Effector memory CD8-positive, alpha-beta T cell (primary cell): ENCODE measurements around the gene POTEG.
"Not testable (repeated sequence)": the region's sequence is repeated elsewhere in the genome, so short reads cannot be mapped to it uniquely, and the experiment has no call there.

Source experiments
- ATAC-seq: fragments of 150-1000 bp; cut with Tn5 transposase; replicated peaks from 2 replicates; pipeline ENCODE4 v1.10.0; 2021; ENCODE audit warnings: mild to moderate bottlenecking, moderate library complexity
- DNase-seq, 3 experiments: peaks; one replicate each; pipeline ENCODE4 v3.0.0; 2021
- H3K27ac Mint-ChIP-seq, 2 donors: one replicate each; pipeline ENCODE4 v1.8.0; 2022; ENCODE audit warnings: mild to moderate bottlenecking in 2 of 2, mixed read lengths in 2 of 2, moderate library complexity in 2 of 2
- H3K27me3 Mint-ChIP-seq, 2 donors: one replicate each; pipeline ENCODE4 v1.8.0; 2022; ENCODE audit warnings: mixed read lengths in 2 of 2
- H3K36me3 Mint-ChIP-seq: one replicate; pipeline ENCODE4 v1.8.0; 2022; ENCODE audit warnings: mild to moderate bottlenecking, moderate library complexity, mixed read lengths; ENCODE audit not compliant: insufficient read depth
- H3K4me1 Mint-ChIP-seq, 2 donors: one replicate each; pipeline ENCODE4 v1.8.0; 2022; ENCODE audit warnings: low read depth in 2 of 2, mixed read lengths in 2 of 2
- H3K4me3 Mint-ChIP-seq, 2 donors: one replicate each; pipeline ENCODE4 v1.8.0; 2022; ENCODE audit warnings: mild to moderate bottlenecking in 2 of 2, mixed read lengths in 2 of 2, moderate library complexity in 2 of 2
- H3K9me3 Mint-ChIP-seq, 2 donors: one replicate each; pipeline ENCODE4 v1.8.0; 2022; ENCODE audit warnings: mixed read lengths in 2 of 2
- total RNA-seq, 9 experiments: gene quantifications; one replicate each; lab custom pipeline; 2026; lab: John Stamatoyannopoulos, UW

The POTEG gene
- 0 to 0.28 (median 0) reads per million in 9 experiments for total RNA-seq

DNA sequence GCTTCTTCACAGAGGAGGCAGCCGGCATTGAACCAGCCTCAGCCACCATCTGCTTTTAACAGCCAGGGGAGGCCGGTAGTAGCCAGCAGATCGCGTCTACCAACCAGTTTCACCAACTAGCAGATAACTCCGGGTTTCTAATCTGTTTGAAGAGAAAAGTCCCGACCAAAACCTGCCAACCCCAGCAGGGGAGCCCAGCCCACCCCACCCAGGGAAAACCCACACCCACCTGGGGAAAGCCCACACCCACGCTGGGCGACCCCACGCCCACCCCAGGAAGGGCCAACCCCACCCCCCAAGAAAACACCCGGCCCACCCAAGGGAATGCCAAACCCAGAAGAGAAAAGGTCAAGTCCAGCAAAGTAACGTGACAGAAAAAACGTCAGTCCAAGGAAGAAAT lies at the start of gene POTEG:
TSS of gene POTEG (minus strand) at position 101 of the 400 bp plus-strand sequence. CDS start at position 49, 52 bp downstream.
- H3K27ac Mint-ChIP-seq, H3K4me1 Mint-ChIP-seq, H3K4me3 Mint-ChIP-seq, H3K27me3 Mint-ChIP-seq, ATAC-seq, DNase-seq, H3K36me3 Mint-ChIP-seq, H3K9me3 Mint-ChIP-seq: not testable (repeated sequence)

DNA sequence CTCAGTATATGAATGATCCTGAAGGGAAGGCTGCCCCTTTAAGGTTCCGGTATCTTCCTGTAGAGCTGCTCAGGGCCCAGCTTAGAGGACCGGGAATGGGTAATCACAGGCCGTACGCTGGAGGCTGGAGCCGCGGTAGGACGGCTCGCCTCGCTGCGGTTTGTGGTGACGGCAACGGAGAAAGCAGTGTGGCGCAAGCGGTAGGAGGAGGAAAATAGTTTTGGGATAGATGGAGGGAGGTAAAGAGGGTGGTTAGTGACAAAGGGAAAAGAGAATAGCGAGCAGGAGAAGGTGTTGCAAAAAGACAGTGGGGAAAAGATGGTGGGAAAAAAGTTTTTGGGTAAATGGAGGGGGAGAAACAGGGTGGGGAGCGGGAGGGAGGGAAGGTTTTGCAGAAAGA lies 48.0 kb upstream of the POTEG start:
- not testable (repeated sequence) for H3K27me3 Mint-ChIP-seq, H3K4me3 Mint-ChIP-seq, H3K36me3 Mint-ChIP-seq, H3K9me3 Mint-ChIP-seq, DNase-seq, ATAC-seq, H3K27ac Mint-ChIP-seq, H3K4me1 Mint-ChIP-seq

DNA sequence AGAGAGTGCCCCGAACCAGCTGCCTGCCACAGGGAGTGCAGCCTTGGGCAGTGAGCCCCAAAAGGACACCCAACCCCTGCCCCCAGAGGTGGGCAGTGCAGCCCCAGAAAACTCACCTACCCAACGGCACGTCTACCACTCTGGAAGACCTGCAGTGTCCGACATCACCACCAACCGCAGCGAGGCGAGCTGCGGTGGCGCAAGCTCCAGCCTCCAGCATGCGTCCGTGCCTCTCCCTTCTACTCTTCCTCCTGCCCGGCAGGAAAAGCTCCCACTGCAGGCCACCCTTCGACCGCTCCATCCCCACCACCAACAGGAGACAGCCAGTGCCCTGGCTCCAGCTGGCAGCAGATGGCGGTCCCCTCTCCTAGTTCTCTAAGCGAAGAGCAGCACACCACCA lies 47.3 kb upstream of the POTEG start:
- H3K4me1 Mint-ChIP-seq, ATAC-seq, H3K27ac Mint-ChIP-seq, H3K27me3 Mint-ChIP-seq, DNase-seq, H3K4me3 Mint-ChIP-seq, H3K9me3 Mint-ChIP-seq, H3K36me3 Mint-ChIP-seq: not testable (repeated sequence)

DNA sequence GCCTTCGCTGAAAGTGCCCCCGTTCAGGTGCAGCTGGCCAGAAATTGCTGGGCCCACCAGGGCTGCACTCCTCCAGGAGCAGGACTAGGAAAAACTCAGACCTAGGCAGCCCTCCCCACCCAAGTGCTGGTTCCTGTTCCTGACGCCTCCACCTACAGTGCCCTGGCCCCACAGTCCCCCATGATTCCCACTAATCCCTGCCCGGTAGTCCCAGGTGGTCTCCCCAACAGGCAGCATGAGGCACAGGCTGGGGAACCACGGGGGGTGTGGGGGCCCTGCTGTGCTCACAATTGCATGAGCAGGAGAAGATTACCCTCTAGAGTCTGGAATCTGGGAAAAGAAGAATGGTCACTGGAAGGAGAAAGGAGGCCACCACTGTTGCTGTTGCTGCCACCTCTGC lies 46.4 kb upstream of the POTEG start:
- not testable (repeated sequence) for H3K27me3 Mint-ChIP-seq, H3K36me3 Mint-ChIP-seq, H3K4me1 Mint-ChIP-seq, DNase-seq, ATAC-seq, H3K4me3 Mint-ChIP-seq, H3K27ac Mint-ChIP-seq, H3K9me3 Mint-ChIP-seq

DNA sequence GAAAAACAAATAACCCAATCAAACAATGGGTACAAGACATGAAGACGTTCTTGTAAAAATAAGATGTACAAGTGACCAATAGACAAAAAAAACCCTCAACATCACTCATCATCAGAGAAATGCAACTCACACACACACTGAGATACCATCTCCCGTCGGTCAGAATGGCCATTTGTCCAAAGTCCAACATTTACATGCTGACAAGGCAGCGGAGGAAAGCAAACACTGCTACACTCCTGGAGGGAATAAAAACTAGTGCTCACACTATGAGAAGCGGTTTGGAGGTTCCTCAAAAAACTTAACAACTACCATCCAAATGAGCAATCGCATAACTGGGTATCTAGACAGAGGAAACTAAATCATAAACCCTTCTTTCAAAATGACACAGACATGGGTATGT lies 11.6 kb upstream of the POTEG start:
- H3K9me3 Mint-ChIP-seq, H3K4me3 Mint-ChIP-seq, H3K4me1 Mint-ChIP-seq, H3K27me3 Mint-ChIP-seq, H3K27ac Mint-ChIP-seq, ATAC-seq, H3K36me3 Mint-ChIP-seq, DNase-seq: not testable (repeated sequence)

DNA sequence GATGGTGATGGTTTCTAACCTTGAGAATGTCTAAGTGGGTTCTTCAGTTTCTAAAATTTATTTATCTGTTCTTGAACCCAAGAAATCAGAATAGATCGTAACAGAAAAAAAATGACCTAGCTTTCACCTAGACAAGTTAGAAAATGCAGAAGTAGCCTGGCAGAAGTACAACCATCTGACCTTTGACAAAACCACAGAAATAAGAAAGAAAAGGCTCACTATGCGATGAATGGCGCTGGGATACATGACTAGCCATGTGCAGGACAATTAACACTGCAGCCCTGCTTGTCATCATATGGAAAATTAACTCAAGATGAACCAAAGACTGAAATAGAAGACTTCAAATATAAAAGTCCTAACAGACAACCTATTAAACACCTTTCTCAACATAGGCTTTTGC lies 5.7 kb upstream of the POTEG start:
- ATAC-seq, H3K27ac Mint-ChIP-seq, H3K27me3 Mint-ChIP-seq, H3K9me3 Mint-ChIP-seq, H3K4me1 Mint-ChIP-seq, H3K36me3 Mint-ChIP-seq, DNase-seq, H3K4me3 Mint-ChIP-seq: not testable (repeated sequence)

DNA sequence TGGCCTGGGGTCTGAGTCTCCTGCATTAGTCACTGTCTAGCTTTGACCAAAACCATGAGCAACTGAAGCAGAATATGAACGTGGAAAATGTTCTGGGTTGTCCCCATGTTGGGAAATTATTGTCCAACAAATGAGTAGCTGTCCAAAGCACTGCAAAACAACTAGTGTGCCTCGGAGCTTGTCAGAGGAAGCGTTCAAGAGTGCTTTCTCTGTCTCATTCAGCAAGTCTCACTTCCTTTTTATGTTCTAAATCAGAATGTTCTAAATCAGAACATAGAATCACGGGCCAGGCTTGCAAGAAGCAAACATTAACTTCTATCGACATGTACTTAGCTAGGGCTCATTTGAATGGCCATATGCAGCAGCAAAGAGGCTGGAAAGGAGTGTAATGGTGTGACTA lies 5.1 kb upstream of the POTEG start:
- not testable (repeated sequence) for H3K27me3 Mint-ChIP-seq, H3K4me1 Mint-ChIP-seq, DNase-seq, ATAC-seq, H3K4me3 Mint-ChIP-seq, H3K36me3 Mint-ChIP-seq, H3K9me3 Mint-ChIP-seq, H3K27ac Mint-ChIP-seq

DNA sequence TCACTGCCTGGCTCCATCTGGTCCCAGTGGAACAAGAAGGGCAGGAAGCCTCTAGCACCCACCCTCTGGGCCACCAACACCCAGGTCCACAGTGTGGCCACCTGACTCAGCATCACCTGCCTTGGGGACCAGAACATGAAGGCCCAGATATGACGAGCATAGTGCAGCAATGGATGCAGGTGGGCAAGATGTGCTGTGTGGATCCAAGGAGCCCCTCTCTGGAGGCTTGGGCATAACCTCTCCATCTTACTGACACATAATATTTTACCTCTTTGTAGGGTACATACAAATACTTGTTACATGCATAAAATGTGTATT lies 2.9 kb upstream of the POTEG start:
- H3K27me3 Mint-ChIP-seq, H3K9me3 Mint-ChIP-seq, H3K27ac Mint-ChIP-seq, ATAC-seq, H3K4me3 Mint-ChIP-seq, DNase-seq, H3K4me1 Mint-ChIP-seq, H3K36me3 Mint-ChIP-seq: not testable (repeated sequence)

DNA sequence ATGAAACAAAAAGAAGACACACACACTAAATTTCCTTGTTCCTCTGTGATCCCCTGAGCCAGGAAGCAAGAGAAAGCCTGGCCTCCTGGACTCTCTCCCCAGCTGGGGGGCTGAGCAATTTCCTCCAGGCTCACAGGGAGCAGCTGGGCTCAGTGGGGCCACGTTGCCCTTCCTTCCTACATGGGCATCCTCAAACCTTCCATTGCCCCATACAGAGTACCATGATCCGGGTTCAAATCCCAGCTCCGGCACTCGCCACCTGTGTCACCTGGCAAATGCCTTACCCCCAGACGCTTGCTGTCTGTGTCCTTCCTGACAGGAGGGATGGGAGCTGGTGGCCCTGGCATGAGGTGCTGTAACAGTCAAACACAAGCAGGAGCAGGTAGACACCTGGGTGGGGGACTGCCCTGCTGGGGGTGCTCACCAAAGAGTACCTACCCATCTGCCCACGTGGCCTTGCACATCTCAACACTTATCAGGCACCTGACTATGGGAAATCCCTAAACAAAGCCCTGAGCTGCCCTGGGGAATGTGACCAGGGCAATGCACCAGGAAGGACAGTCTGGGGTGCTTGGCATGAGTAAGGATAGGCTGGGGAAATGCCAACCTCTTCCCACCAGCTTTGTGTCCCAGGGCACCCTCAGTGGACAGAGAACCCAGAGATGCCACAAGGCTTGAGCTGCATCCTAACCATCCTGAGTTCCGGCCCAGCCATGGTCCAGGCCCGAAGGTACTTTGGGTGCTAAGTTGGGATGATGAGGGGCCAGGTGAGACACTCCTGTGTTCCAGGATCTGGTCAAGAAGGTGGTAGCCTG lies 2.4 kb upstream of the POTEG start:
- H3K27me3 Mint-ChIP-seq, H3K4me1 Mint-ChIP-seq, H3K9me3 Mint-ChIP-seq, H3K4me3 Mint-ChIP-seq, ATAC-seq, H3K36me3 Mint-ChIP-seq, H3K27ac Mint-ChIP-seq, DNase-seq: not testable (repeated sequence)

DNA sequence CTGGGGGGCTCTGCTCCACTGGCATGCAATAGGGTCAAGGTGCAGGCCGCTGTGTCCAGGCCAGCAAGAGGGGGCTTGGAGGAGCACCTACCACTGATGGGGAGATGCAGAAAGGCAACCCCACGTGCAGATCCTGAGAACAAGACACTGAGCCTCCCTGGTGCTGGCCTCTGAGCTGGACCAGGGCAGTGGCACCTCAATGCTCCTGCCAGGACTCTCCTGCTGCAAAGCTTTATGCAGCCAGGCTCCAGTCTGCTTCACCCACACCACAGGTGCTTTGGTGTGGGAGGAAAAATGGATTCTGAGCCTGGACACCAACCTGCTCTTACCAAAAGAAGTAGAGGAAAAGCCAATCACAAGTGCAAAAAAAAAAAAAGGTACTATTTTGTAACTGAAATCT lies 1.7 kb upstream of the POTEG start:
- not testable (repeated sequence) for H3K9me3 Mint-ChIP-seq, H3K4me1 Mint-ChIP-seq

DNA sequence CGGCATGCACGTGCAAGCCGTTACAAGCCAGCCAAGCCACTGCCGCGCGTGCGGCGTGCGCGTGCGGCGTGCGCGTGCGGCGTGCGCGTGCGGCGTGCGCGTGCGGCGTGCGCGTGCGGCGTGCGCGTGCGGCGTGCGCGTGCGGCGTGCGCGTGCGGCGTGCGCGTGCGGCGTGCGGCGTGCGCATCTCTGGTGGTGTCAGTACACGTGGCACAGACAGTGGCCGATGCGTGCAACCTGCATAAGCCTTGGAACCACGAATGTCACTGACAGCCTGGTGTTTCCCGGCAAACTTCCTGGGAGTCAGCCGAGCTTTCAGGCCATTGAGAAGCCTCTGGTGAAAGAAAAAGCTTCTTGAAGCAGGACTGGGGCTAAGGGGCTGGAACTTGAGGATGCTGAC lies 750 bp upstream of the POTEG start:
- not testable (repeated sequence) for ATAC-seq, H3K27ac Mint-ChIP-seq, DNase-seq, H3K9me3 Mint-ChIP-seq, H3K36me3 Mint-ChIP-seq, H3K4me3 Mint-ChIP-seq, H3K4me1 Mint-ChIP-seq, H3K27me3 Mint-ChIP-seq

More for the DNA sequence above, 1.7 kb upstream of the POTEG start:
- not testable (repeated sequence) for DNase-seq, H3K27me3 Mint-ChIP-seq, H3K4me3 Mint-ChIP-seq, ATAC-seq, H3K27ac Mint-ChIP-seq, H3K36me3 Mint-ChIP-seq

DNA sequence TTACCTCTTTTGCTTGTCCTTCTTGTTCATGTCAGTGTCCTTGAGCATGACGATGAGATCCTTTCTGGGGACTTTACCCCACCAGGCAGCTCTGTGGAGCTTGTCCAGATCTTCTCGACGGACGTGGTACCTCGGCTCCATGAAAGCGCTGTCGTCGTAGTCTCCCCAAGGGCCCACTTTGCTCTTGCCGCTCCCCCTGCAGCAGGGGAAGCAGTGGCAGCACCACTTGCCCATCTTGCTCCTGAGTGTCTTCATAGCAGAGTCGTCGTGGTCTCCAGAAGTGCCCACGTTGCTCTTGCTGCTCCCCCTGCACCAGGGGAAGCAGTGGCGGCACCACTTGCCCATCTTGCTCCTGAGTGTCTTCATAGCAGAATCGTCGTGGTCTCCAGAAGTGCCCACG lies 376 bp downstream of the POTEG start:
- not testable (repeated sequence) for H3K27me3 Mint-ChIP-seq, DNase-seq, H3K9me3 Mint-ChIP-seq, H3K4me1 Mint-ChIP-seq, H3K4me3 Mint-ChIP-seq, H3K27ac Mint-ChIP-seq, ATAC-seq, H3K36me3 Mint-ChIP-seq

DNA sequence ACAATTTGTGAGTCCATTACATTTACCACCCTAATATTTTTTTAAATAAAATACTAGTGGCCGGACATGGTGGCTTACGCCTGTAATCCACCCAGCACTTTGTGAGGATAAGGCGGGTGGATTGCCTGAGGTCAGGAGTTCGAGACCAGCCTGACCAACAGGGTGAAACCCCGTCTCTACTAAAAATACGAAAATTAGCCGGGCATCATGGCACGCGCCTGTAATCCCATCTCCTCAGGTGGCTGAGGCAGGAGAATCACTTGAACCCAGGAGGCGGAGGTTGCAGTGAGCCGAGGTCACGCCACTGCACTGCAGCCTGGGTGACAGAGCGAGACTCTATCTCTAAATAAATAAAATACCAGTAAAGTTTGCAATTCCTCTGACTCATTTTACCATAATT lies 25.6 kb downstream of the POTEG start:
- H3K9me3 Mint-ChIP-seq, H3K27ac Mint-ChIP-seq, DNase-seq, H3K36me3 Mint-ChIP-seq, H3K4me3 Mint-ChIP-seq, ATAC-seq, H3K4me1 Mint-ChIP-seq, H3K27me3 Mint-ChIP-seq: not testable (repeated sequence)

DNA sequence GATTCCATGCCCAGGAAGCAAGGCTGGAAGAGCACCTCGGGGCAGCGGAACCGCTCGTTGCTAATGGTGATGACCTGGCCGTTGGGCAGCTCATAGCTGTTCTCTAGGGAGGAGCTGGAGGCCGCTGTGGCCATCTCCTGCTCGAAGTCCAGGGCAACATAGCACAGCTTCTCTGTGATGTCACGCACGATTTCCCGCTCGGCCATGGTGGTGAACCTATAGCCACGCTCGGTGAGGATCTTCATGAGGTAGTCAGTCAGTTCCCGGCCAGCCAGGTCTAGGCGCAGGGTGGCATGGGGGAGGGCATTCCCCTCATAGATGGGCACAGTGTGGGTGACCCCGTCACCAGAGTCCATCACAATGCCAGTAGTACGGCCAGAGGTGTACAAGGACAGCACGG lies 32.0 kb downstream of the POTEG start:
- H3K36me3 Mint-ChIP-seq, H3K4me3 Mint-ChIP-seq, H3K27me3 Mint-ChIP-seq, H3K27ac Mint-ChIP-seq, DNase-seq, H3K9me3 Mint-ChIP-seq, H3K4me1 Mint-ChIP-seq, ATAC-seq: not testable (repeated sequence)

DNA sequence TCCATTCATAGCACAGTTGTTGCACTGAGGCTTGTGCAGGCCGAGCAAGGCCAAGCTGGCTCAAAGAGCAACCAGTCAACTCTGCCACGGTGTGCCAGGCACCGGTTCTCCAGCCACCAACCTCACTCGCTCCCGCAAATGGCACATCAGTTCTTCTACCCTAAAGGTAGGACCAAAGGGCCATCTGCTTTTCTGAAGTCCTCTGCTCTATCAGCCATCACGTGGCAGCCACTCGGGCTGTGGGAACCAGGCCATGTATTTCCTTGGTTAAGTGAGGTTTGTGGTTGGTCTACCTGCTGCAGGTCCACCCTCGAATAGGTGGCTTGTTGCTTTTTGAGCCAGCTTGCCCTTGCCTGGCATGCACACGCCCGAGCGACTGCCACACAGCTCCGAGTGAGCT lies 39.4 kb downstream of the POTEG start:
- H3K9me3 Mint-ChIP-seq, ATAC-seq, H3K27ac Mint-ChIP-seq, H3K4me3 Mint-ChIP-seq, DNase-seq, H3K4me1 Mint-ChIP-seq, H3K27me3 Mint-ChIP-seq, H3K36me3 Mint-ChIP-seq: not testable (repeated sequence)
